Common myeloid progenitor, CD34-positive (primary cell): ENCODE data around the gene PIBF1.
A peak's percentile ranks its signal among the peaks of the same experiment; 100 is the strongest.
"Not testable (repeated sequence)": the region's sequence is repeated elsewhere in the genome, so short reads cannot be mapped to it uniquely, and the experiment has no call there.

Source experiments
- CTCF ChIA-PET: fragments of 350-600 bp; sonication (Branson Sonifier 250); formaldehyde crosslinking; loops from one replicate; lab custom pipeline; 2021; ENCODE audit warnings: antibody characterized with exemption; lab: Charles Lee
- POLR2A ChIA-PET: fragments of 350-600 bp; sonication (Branson Sonifier 250); formaldehyde crosslinking; loops from one replicate; lab custom pipeline; 2021; ENCODE audit warnings: antibody characterized with exemption; lab: Charles Lee
- DNase-seq, 3 donors: peaks; one replicate each; pipeline versions ENCODE4 v3.0.0 to v3.0.0-alpha.2; 2013
- H3K27ac ChIP-seq, 2 experiments: 1 replicate in 1 of 2; 2 replicates in 1 of 2; pipeline ENCODE4 v1.7.0; 2013; ENCODE audit warnings: inconsistent platforms in 2 of 2, low read length in 2 of 2, mild to moderate bottlenecking in 2 of 2, low read depth in 1 of 2, moderate library complexity in 1 of 2; ENCODE audit not compliant: severe bottlenecking in 2 of 2, insufficient read depth in 1 of 2, poor library complexity in 1 of 2
- H3K27me3 ChIP-seq, 5 experiments: replicated peaks in 2 of 5; 1 replicate in 3 of 5; 2 replicates in 2 of 5; pipeline versions ENCODE4 v1.6.1 to v1.7.0; 2013; ENCODE audit warnings: low read length in 4 of 5, mild to moderate bottlenecking in 2 of 5, moderate library complexity in 2 of 5, inconsistent platforms in 1 of 5; ENCODE audit not compliant: insufficient read depth in 5 of 5, control insufficient read depth in 4 of 5
- H3K36me3 ChIP-seq, 4 experiments: 1 replicate in 2 of 4; 2 replicates in 2 of 4; pipeline versions ENCODE4 v1.6.1 to v1.7.0; 2013; ENCODE audit warnings: low read length in 3 of 4, control low read depth in 1 of 4, mild to moderate bottlenecking in 1 of 4; ENCODE audit not compliant: control insufficient read depth in 4 of 4, insufficient read depth in 4 of 4
- H3K4me1 ChIP-seq, 4 experiments: 1 replicate in 3 of 4; 2 replicates in 1 of 4; pipeline versions ENCODE4 v1.6.1 to v1.7.1; 2013; ENCODE audit warnings: low read length in 3 of 4, mild to moderate bottlenecking in 3 of 4, control low read depth in 1 of 4, inconsistent platforms in 1 of 4, moderate library complexity in 1 of 4; ENCODE audit not compliant: control insufficient read depth in 4 of 4, insufficient read depth in 4 of 4; ENCODE audit errors: control extremely low read depth in 1 of 4
- H3K4me3 ChIP-seq, 7 experiments: 1 replicate in 4 of 7; 2 replicates in 3 of 7; pipeline versions ENCODE4 v1.5.1 to v1.7.0; 2013; ENCODE audit warnings: mild to moderate bottlenecking in 7 of 7, low read length in 6 of 7, moderate library complexity in 6 of 7, inconsistent platforms in 2 of 7, low read depth in 2 of 7, control low read depth in 1 of 7; ENCODE audit not compliant: insufficient read depth in 4 of 7, control insufficient read depth in 1 of 7; ENCODE audit errors: extremely low read depth in 1 of 7
- H3K9me3 ChIP-seq, 5 experiments: 1 replicate in 4 of 5; 2 replicates in 1 of 5; pipeline versions ENCODE4 v1.6.1 to v1.7.1; 2013; ENCODE audit warnings: low read length in 4 of 5, mild to moderate bottlenecking in 2 of 5, inconsistent platforms in 1 of 5, low read depth in 1 of 5, moderate library complexity in 1 of 5; ENCODE audit not compliant: control insufficient read depth in 4 of 5, insufficient read depth in 2 of 5; ENCODE audit errors: control extremely low read depth in 1 of 5
- WGBS: methylation state at CpG from one replicate; pipeline ENCODE4 v1.1.5; 2013; ENCODE audit not compliant: insufficient coverage; 5-methylcytosine and 5-hydroxymethylcytosine counted together

Gene PIBF1

DNA sequence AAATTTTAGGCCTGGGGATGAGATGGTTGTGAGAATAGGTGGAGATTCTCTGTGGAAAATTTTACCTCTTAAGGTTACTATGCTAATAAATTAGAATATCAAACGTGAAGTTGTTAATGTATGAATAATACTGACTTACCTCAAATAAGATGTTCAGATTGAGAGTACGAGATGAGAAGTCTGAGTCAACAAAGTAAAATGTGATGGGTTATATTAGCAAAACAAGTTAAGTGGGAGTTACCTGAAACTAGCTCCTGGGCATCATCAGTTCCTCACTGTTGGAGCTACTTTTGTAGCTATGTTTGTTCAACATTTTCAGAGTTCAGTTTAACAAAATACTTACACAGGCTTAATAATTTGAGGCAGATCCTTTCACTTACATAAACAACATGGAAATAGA, 108.6 kb downstream of the PIBF1 start:
- no peak for DNase-seq
- no peaks in the 10 kb centered on the region for H3K4me1 ChIP-seq
- 100% methylated on average over 2 of the region's 2 CpGs for WGBS
- no peak overlapping the region for H3K27ac ChIP-seq
- peaks cover 0 to 12% (median 4%) of the 10 kb centered on the region in 4 experiments for H3K36me3 ChIP-seq
- no peak overlapping the region for H3K4me3 ChIP-seq
- CTCF ChIA-PET = no interaction called here
- no peaks in the 10 kb centered on the region for H3K9me3 ChIP-seq
- POLR2A ChIA-PET = no interaction called here
- H3K27me3 ChIP-seq = no peaks in the 10 kb centered on the region

DNA sequence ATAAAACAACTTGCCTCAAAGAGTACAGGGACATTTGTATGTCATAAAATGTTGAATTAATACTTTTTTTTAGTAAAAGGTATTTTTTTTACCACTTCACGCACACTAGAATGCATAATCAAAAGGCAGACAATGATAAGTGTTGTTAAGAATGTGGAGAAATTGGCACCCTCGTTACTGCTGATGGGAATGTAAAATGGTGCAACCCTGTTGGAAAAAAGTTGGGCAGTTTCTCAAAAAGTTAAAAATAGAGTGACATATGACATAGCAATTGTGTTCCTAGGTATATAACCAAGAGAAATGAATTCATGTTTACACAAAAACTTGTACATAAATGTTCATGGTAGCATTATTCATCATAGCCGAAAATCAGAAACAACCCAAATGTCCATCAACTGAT, 109.5 kb downstream of the PIBF1 start:
- ChIA-PET CTCF (no interaction called here), POLR2A (no interaction called here)
- H3K9me3 ChIP-seq = peaks cover 0 to 5% (median 0%) of the 10 kb centered on the region in 5 experiments
- H3K36me3 ChIP-seq = peaks cover 7 to 14% (median 10%) of the 10 kb centered on the region in 4 experiments
- H3K4me3 ChIP-seq = no peak overlapping the region
- WGBS = 100% methylated on average over 2 of the region's 3 CpGs
- no peak overlapping the region for H3K27ac ChIP-seq
- no peak for DNase-seq
- H3K4me1 ChIP-seq = no peaks in the 10 kb centered on the region
- no peaks in the 10 kb centered on the region for H3K27me3 ChIP-seq

DNA sequence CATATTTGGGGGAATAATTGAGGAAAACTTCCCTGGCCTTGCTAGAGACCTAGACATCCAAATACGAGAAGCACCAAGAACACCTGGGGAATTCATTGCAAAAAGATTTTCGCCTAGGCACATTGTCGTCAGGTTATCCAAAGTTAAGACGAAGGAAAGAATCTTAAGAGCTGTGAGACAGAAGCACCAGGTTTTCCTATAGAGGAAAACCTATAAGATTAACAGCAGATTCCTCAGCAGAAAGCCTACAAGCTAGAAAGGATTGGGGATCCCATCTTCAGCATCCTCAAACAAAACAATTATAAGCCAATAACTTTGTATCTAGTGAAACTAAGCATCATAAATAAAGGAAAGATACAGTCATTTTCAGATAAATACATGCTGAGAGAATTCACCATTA, 114.9 kb downstream of the PIBF1 start:
- no peak for DNase-seq
- Histone ChIP-seq H3K27ac (no peak overlapping the region), H3K4me1 (no peaks in the 10 kb centered on the region), H3K27me3 (no peaks in the 10 kb centered on the region), H3K4me3 (no peak overlapping the region), H3K36me3 (peaks cover 8 to 17% (median 9%) of the 10 kb centered on the region in 4 experiments), H3K9me3 (peaks cover 0 to 16% (median 3%) of the 10 kb centered on the region in 5 experiments)
- WGBS = 100% methylated on average over 4 of the region's 4 CpGs
- ChIA-PET POLR2A (no interaction called here), CTCF (interaction anchor here (0.6 kb wide), 1 partner anchor 13 kb away, joined by 3 read pairs; no protein-coding TSS in a partner anchor)

DNA sequence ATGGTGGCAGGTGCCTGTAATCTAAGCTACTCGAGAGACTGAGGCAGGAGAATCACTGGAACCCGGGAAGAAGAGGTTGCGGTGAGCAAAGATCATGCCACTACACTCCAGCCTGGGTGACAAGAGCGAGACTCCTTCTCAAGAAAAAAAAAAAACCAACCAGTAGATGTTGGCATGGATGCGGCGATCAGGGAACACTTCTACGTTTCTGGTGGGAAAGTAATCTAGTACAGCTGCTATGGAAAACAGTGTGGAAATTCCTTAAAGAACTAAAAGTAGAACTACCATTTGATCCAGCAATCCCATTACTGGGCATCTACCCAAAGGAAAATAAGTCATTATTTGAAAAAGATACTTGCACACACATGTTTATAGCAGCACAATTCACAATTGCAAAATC, 119.6 kb downstream of the PIBF1 start:
- POLR2A ChIA-PET, CTCF ChIA-PET, H3K4me3 ChIP-seq, H3K9me3 ChIP-seq, H3K27me3 ChIP-seq, DNase-seq, H3K4me1 ChIP-seq, H3K27ac ChIP-seq, H3K36me3 ChIP-seq: not testable (repeated sequence)
- 96% methylated on average over 3 of the region's 7 CpGs for WGBS

GRCh38 chr13:72908416-72908815, 126.5 kb downstream of the PIBF1 start:
- 100% methylated on average over 2 of the region's 4 CpGs for WGBS

GRCh38 chr13:72911981-72912380, 130.0 kb downstream of the PIBF1 start:
- Histone ChIP-seq H3K9me3 (peaks cover 0 to 4% (median 0%) of the 10 kb centered on the region in 5 experiments), H3K27ac (no peak overlapping the region), H3K27me3 (no peaks in the 10 kb centered on the region), H3K36me3 (peaks cover 8 to 37% (median 20%) of the 10 kb centered on the region in 4 experiments), H3K4me3 (no peak overlapping the region), H3K4me1 (no peaks in the 10 kb centered on the region)
- no CpG with 5 or more reads among the region's 1 CpG for WGBS
- ChIA-PET CTCF (no interaction called here), POLR2A (no interaction called here)
- DNase-seq = no peak

More at GRCh38 chr13:72908416-72908815, 126.5 kb downstream of the PIBF1 start:
- no peaks in the 10 kb centered on the region for H3K27me3 ChIP-seq
- DNase-seq = no peak
- H3K36me3 ChIP-seq = peaks cover 8 to 39% (median 19%) of the 10 kb centered on the region in 4 experiments
- H3K4me1 ChIP-seq = no peaks in the 10 kb centered on the region
- no peak overlapping the region for H3K27ac ChIP-seq
- peaks cover 0 to 4% (median 0%) of the 10 kb centered on the region in 5 experiments for H3K9me3 ChIP-seq
- H3K4me3 ChIP-seq = no peak overlapping the region
- ChIA-PET CTCF (interaction anchor here (0.6 kb wide), 1 partner anchor 9 kb away, joined by 3 read pairs; no protein-coding TSS in a partner anchor), POLR2A (no interaction called here)

GRCh38 chr13:72920097-72920496, 138.2 kb downstream of the PIBF1 start:
- H3K27me3 ChIP-seq = no peaks in the 10 kb centered on the region
- ChIA-PET POLR2A (no interaction called here), CTCF (no interaction called here)
- H3K36me3 ChIP-seq = peaks cover 7 to 34% (median 14%) of the 10 kb centered on the region in 4 experiments
- DNase-seq = peak in 1 of 3 donors; percentile 10
- no peak overlapping the region for H3K4me3 ChIP-seq
- no peak overlapping the region for H3K27ac ChIP-seq
- no CpG with 5 or more reads among the region's 2 CpGs for WGBS
- H3K9me3 ChIP-seq = no peaks in the 10 kb centered on the region
- H3K4me1 ChIP-seq = no peaks in the 10 kb centered on the region
